Bronchial epithelial cell (primary cell): Measurements from ENCODE around the gene ADAMTS14. TPM values are rescaled to one million over a fixed set of nuclear protein-coding genes. Genes with fewer than 3 reads are reported as not detected.
"Not testable (repeated sequence)": the region's sequence is repeated elsewhere in the genome, so short reads cannot be mapped to it uniquely, and the experiment has no call there.

ENCODE experiments used
- DNase-seq: peaks from one replicate; pipeline ENCODE4 v3.0.0-alpha.2; 2010; ENCODE audit warnings: low read depth
- FAIRE-seq: peaks from 2 replicates; lab custom pipeline; 2011; peaks lifted over from hg19 to GRCh38; lab: Jason Lieb, UNC
- H3K27me3 ChIP-seq: 2 replicates; pipeline ENCODE4 v1.5.1; 2011; ENCODE audit warnings: low read length; ENCODE audit not compliant: control insufficient read depth, insufficient read depth
- H3K36me3 ChIP-seq: 2 replicates; pipeline ENCODE4 v1.5.1; 2011; ENCODE audit warnings: low read length; ENCODE audit not compliant: control insufficient read depth, insufficient read depth
- H3K4me3 ChIP-seq: 2 replicates; pipeline ENCODE4 v1.5.1; 2011; ENCODE audit warnings: mild to moderate bottlenecking, low read depth, low read length, control low read depth
- CTCF ChIP-seq: IDR thresholded peaks from 2 replicates; pipeline ENCODE4 v1.5.1; 2011; ENCODE audit warnings: mild to moderate bottlenecking, moderate library complexity, low read length, control low read depth, inconsistent platforms; ENCODE audit not compliant: insufficient read depth, severe bottlenecking
- total RNA-seq: library from RNA; depleted of rRNA; stranded (reverse); fragments of >200 nt; gene quantifications from 2 replicates; pipeline ENCODE4 v1.2.1, GENCODE V29; 2014

The ADAMTS14 gene
- total RNA-seq = under 0.01 and 0.26 TPM in 2 replicates

GRCh38 chr10:70672165-70673042, at the start of gene ADAMTS14:
Gene ADAMTS14, plus strand, starts transcription at chr10:70672506. Its CDS starts 297 bp downstream, at chr10:70672803.
- DNase-seq = no peak
- peaks cover 25% of the 10 kb centered on the region for H3K27me3 ChIP-seq

GRCh38 chr10:70622541-70622940, 49.8 kb upstream of the ADAMTS14 start:
- DNase-seq = no peak
- H3K4me3 ChIP-seq = no peak overlapping the region
- no peaks in the 10 kb centered on the region for H3K27me3 ChIP-seq
- no peak for TF ChIP-seq CTCF
- H3K36me3 ChIP-seq = no peaks in the 10 kb centered on the region
- no peak for FAIRE-seq

More at GRCh38 chr10:70672165-70673042, at the start of gene ADAMTS14:
- H3K4me3 ChIP-seq = no peak within 1 kb of the TSS
- H3K36me3 ChIP-seq = no peaks in the 10 kb centered on the region
- no peak for FAIRE-seq
- TF ChIP-seq CTCF = no peak

- no peak for TF ChIP-seq CTCF
- FAIRE-seq = no peak
- no peak for DNase-seq
- H3K36me3 ChIP-seq = no peaks in the 10 kb centered on the region
- no peaks in the 10 kb centered on the region for H3K27me3 ChIP-seq
- H3K4me3 ChIP-seq = no peak overlapping the region
These were observed 49.1 kb upstream of the ADAMTS14 start for GRCh38 chr10:70622981-70623844.

GRCh38 chr10:70626056-70626455, 46.2 kb upstream of the ADAMTS14 start:
- Histone ChIP-seq H3K36me3 (no peaks in the 10 kb centered on the region), H3K4me3 (no peak overlapping the region), H3K27me3 (no peaks in the 10 kb centered on the region)
- FAIRE-seq = no peak
- TF ChIP-seq CTCF = no peak
- no peak for DNase-seq

GRCh38 chr10:70629338-70629737, 43.0 kb upstream of the ADAMTS14 start:
- H3K27me3 ChIP-seq = no peaks in the 10 kb centered on the region
- TF ChIP-seq CTCF = no peak
- H3K4me3 ChIP-seq = no peak overlapping the region
- no peak for FAIRE-seq
- H3K36me3 ChIP-seq = no peaks in the 10 kb centered on the region
- no peak for DNase-seq

- not testable (repeated sequence) for H3K27me3 ChIP-seq, DNase-seq, H3K36me3 ChIP-seq, FAIRE-seq, H3K4me3 ChIP-seq
These were observed 40.6 kb upstream of the ADAMTS14 start for GRCh38 chr10:70631735-70632134.
